GM19035 (cell line): Measurements from ENCODE around the gene SMIM43.

Experiments used
- ATAC-seq: cut with Tn5 transposase; IDR thresholded peaks from one replicate; pipeline ENCODE4 v1.9.1; 2021; ENCODE audit not compliant: unreplicated experiment

SMIM43 gene

GRCh38 chr4:121764702-121765367, at the start of gene SMIM43:
Gene SMIM43 (minus strand): TSS chr4:121765164. CDS start chr4:121765105, 59 bp downstream.
- no peak for ATAC-seq

GRCh38 chr4:121814756-121815155, 49.8 kb upstream of the SMIM43 start:
- no peak for ATAC-seq

GRCh38 chr4:121811122-121811521, 46.2 kb upstream of the SMIM43 start:
- ATAC-seq, result no peak

DNA sequence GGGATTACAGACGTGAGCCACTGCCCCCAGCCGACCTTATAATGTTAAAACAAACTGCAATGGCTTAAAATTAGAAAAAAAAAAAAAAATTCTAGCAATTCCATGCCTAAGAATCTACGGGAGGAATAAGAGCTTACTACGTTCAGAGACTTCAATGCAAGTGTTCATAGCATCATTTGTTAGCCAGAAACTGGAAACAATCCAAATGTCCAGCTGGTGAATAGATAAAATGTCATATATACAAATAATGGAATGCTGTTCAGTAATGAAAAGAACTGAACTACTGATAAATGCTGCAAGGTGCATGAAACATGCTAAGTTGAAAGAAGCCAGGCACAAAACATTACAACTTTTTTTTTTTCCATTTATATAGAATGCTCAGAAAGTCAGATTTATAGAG, 41.4 kb upstream of the SMIM43 start:
- no peak for ATAC-seq

- no peak for ATAC-seq
Measured at GRCh38 chr4:121801715-121802075, 36.7 kb upstream of the SMIM43 start.

GRCh38 chr4:121800961-121801714, 36.2 kb upstream of the SMIM43 start, which contains the start of gene EXOSC9:
Gene EXOSC9 (plus strand): TSS chr4:121801323. CDS start chr4:121801425, 102 bp downstream.
- ATAC-seq, result peak; percentile 75

- ATAC-seq, result peak; percentile 32
Measured at GRCh38 chr4:121800638-121800960, 35.6 kb upstream of the SMIM43 start.

- no peak for ATAC-seq
Measured at GRCh38 chr4:121799867-121800501, 35.0 kb upstream of the SMIM43 start.

- ATAC-seq, result no peak
Measured at GRCh38 chr4:121799208-121799823, 34.4 kb upstream of the SMIM43 start.

DNA sequence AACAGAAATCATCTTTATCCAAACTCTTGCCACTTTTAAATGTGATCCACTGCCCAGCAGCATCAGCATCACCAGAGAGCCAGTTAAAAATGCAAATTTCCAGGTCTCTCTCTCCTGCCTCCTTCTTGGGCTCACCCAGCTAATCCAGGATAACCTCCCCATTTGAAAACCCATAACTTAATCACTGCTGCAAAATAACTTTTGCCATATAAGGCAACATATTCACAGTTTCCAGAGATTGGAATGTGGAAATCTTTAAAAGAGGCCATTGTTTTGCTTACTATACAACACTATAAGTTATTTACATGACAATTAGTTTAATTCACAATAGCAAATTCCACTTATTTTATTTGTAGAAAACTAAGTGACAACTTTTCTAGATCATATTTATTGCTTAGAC, 31.3 kb upstream of the SMIM43 start:
- ATAC-seq, result no peak

- no peak for ATAC-seq
Measured at GRCh38 chr4:121794505-121795188, 29.7 kb upstream of the SMIM43 start.

DNA sequence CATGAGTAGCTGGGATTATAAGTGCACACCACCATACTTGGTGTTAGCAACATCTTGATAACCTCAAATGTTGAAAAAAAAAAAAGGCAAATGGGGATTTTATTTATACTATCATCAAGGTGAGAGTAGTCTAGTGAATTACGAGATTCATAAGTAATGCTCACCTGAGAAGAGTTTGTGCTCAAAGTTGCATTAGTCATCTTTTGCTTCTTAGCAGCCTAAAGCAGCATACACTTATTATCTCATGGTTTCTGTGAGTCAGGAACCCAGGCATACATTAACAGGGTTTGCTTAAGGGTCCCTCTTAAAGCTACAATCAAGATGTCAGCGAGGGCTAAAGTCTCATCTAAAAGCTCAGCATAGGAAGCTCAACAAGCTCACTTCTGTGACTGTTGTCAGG, 28.0 kb upstream of the SMIM43 start:
- no peak for ATAC-seq

DNA sequence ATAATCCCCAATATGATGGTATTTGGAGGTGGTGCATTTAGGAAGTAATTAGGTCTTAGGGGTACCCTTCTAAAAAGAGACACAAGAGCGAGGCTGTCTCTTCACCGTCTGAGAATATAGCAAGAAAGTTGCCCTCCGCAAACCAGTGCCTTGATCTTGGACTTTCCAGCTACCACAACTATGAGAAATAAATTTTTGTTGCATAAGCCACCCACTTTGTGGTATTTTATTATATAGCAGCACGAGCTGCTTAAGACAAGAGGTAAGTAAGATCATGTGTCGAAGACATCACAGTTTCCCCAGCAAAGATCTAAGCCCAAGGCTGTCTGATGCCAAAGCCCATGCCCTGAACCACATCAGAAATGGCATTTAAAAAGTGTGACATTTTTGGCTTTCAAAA, 26.5 kb upstream of the SMIM43 start:
- no peak for ATAC-seq

- ATAC-seq, result no peak
Measured at GRCh38 chr4:121790976-121791375, 26.0 kb upstream of the SMIM43 start.

GRCh38 chr4:121789960-121790829, 25.2 kb upstream of the SMIM43 start:
- ATAC-seq, result no peak

GRCh38 chr4:121789455-121789854, 24.5 kb upstream of the SMIM43 start:
- no peak for ATAC-seq

GRCh38 chr4:121788896-121789295, 23.9 kb upstream of the SMIM43 start:
- ATAC-seq, result peak; percentile 94

DNA sequence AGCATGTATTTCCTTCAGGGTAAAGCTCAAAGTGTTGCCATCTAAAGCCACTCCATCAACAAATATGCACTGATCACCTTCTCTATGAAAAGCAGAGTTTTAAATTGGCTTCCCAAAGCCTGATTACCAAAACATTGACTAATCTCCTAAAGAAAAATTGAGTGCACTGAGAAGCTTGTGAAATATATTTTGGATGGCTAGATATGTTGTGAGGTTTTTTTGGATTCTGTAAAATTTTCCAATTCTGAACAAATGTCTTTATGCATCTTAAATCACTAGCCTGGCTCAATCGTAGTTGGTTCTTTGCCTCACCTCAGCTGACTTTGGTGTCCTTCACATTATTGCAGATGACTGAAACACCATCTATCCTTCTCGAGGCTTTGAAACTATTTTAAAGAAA, 21.3 kb upstream of the SMIM43 start:
- ATAC-seq, result no peak

- ATAC-seq, result no peak
Measured at GRCh38 chr4:121785479-121785878, 20.5 kb upstream of the SMIM43 start.

GRCh38 chr4:121784975-121785374, 20.0 kb upstream of the SMIM43 start:
- ATAC-seq, result no peak
